GM21447 (cell line): Measurements from ENCODE around the gene SEPTIN3.
"Not testable (repeated sequence)": the region's sequence is repeated elsewhere in the genome, so short reads cannot be mapped to it uniquely, and the experiment has no call there.

Experiments
- ATAC-seq: cut with Tn5 transposase; IDR thresholded peaks from one replicate; pipeline ENCODE4 v1.9.1; 2021; ENCODE audit not compliant: unreplicated experiment

SEPTIN3 gene

GRCh38 chr22:41940832-41941765 is 28.1 kb upstream of the SEPTIN3 start:
- peak; percentile 36 for ATAC-seq

- no peak for ATAC-seq
Measured at GRCh38 chr22:41943661-41944209, 25.5 kb upstream of the SEPTIN3 start.

- peak; percentile 63 for ATAC-seq
Measured at GRCh38 chr22:41946629-41947423, 22.4 kb upstream of the SEPTIN3 start, which contains the start of gene CENPM. Gene CENPM (minus strand): TSS chr22:41947152. CDS start chr22:41947076, 76 bp downstream.

- no peak for ATAC-seq
Measured at GRCh38 chr22:41947424-41948080, 21.7 kb upstream of the SEPTIN3 start.

- no peak for ATAC-seq
Measured at GRCh38 chr22:41948142-41948541, 21.1 kb upstream of the SEPTIN3 start.

GRCh38 chr22:41948928-41949296 is 20.3 kb upstream of the SEPTIN3 start:
- not testable (repeated sequence) for ATAC-seq

GRCh38 chr22:41949297-41949965 is 19.8 kb upstream of the SEPTIN3 start:
- ATAC-seq, result no peak

GRCh38 chr22:41951898-41952474 is 17.3 kb upstream of the SEPTIN3 start, which contains the start of gene SMIM45:
Gene SMIM45 (plus strand): TSS chr22:41952150.
- no peak for ATAC-seq

- no peak for ATAC-seq
Measured at GRCh38 chr22:41952713-41953112, 16.5 kb upstream of the SEPTIN3 start.

- ATAC-seq, result no peak
Measured at GRCh38 chr22:41957941-41958556, 11.2 kb upstream of the SEPTIN3 start.

- no peak for ATAC-seq
Measured at GRCh38 chr22:41963453-41964111, 5.7 kb upstream of the SEPTIN3 start.

GRCh38 chr22:41964112-41964491 is 5.1 kb upstream of the SEPTIN3 start:
- ATAC-seq, result no peak

- ATAC-seq, result no peak
Measured at GRCh38 chr22:41966225-41966606, 3.0 kb upstream of the SEPTIN3 start.

- ATAC-seq, result no peak
Measured at GRCh38 chr22:41966607-41967240, 2.5 kb upstream of the SEPTIN3 start.

GRCh38 chr22:41968601-41969000 is 642 bp upstream of the SEPTIN3 start:
- ATAC-seq, result no peak

GRCh38 chr22:41970601-41971000 is 1.4 kb downstream of the SEPTIN3 start:
- no peak for ATAC-seq

- ATAC-seq, result no peak
Measured at GRCh38 chr22:41971431-41971830, 2.2 kb downstream of the SEPTIN3 start.

- no peak for ATAC-seq
Measured at GRCh38 chr22:41974691-41975290, 5.5 kb downstream of the SEPTIN3 start.
